Mesenteric fat pad (tissue), 1 donor: ENCODE data around the gene IL15. TPM values are rescaled to one million over a fixed set of nuclear protein-coding genes. Genes with fewer than 3 reads are reported as not detected.

Experiments used
- DNase-seq: peaks from one replicate; pipeline ENCODE4 v3.0.0-alpha.2; 2020; ENCODE audit warnings: low spot score
- total RNA-seq: library from RNA; stranded (reverse); fragmentation: NEBNext Ultra II Directional; extraction: Animal tissue kit (Norgen Biotek cat#: 25700); gene quantifications from one replicate; pipeline ENCODE4 v1.2.1, GENCODE V29; 2021
- donor health status: DM: yes; HTN: yes; CAD: no.

IL15 gene
- total RNA-seq, 1 donor from 2014 or later: 5.1 TPM

- no peak for DNase-seq
Observed at GRCh38 chr4:141763374-141763773, 127.0 kb downstream of the IL15 start.

GRCh38 chr4:141768954-141769353, 132.6 kb downstream of the IL15 start:
- DNase-seq: no peak

- no peak for DNase-seq
Observed at GRCh38 chr4:141771889-141772830, 135.8 kb downstream of the IL15 start.

- no peak for DNase-seq
Observed at GRCh38 chr4:141772838-141773237, 136.5 kb downstream of the IL15 start.

GRCh38 chr4:141782205-141782604, 145.8 kb downstream of the IL15 start:
- no peak for DNase-seq
